Stomach (tissue), 9 donors: ENCODE measurements around the gene CDC42BPG. TPM values are rescaled to one million over a fixed set of nuclear protein-coding genes. Genes with fewer than 3 reads are reported as not detected.
A peak's percentile ranks its signal among the peaks of the same experiment; 100 is the strongest.

ENCODE experiments used
- DNase-seq, 2 donors: peaks; one replicate each; pipeline versions ENCODE4 v3.0.0 to v3.0.0-alpha.2; 2013 to 2019
- H3K27ac ChIP-seq, 5 donors: fragments of 200-600 bp in 4 of 5; sonication (generic) in 4 of 5; one replicate each; pipeline ENCODE4 v1.5.1; 2013 to 2019; ENCODE audit warnings: mild to moderate bottlenecking in 1 of 5, moderate library complexity in 1 of 5
- H3K27me3 ChIP-seq, 3 donors: fragments of 200-600 bp; sonication (generic); one replicate each; pipeline ENCODE4 v1.5.1; 2017 to 2019; ENCODE audit warnings: mixed run types in 1 of 3
- H3K36me3 ChIP-seq, 4 donors: fragments of 200-600 bp; sonication (generic); 1 replicate in 3 of 4; 2 replicates in 1 of 4; pipeline ENCODE4 v1.5.1; 2016 to 2019
- H3K4me1 ChIP-seq, 4 donors: fragments of 200-600 bp; sonication (generic); one replicate each; pipeline ENCODE4 v1.5.1; 2016 to 2019
- H3K4me3 ChIP-seq, 4 donors: fragments of 200-600 bp; sonication (generic) in 3 of 4; one replicate each; pipeline ENCODE4 v1.5.1; 2016 to 2019; ENCODE audit warnings: mild to moderate bottlenecking in 1 of 4
- H3K9me3 ChIP-seq, 4 donors: fragments of 200-600 bp; sonication (generic); one replicate each; pipeline ENCODE4 v1.5.1; 2016 to 2019
- EP300 ChIP-seq: sonication (generic); formaldehyde crosslinking; IDR thresholded peaks from one replicate; pipeline ENCODE4 v1.6.1; 2017; ENCODE audit warnings: antibody characterized with exemption
- POLR2A ChIP-seq, 4 donors: fragments of 450-650 bp; IDR thresholded peaks; one replicate each; pipeline ENCODE4 v1.6.1; 2016; ENCODE audit warnings: antibody characterized with exemption in 4 of 4, control low read depth in 2 of 4, mild to moderate bottlenecking in 1 of 4, moderate library complexity in 1 of 4
- POLR2AphosphoS5 ChIP-seq, 3 donors: sonication (generic); formaldehyde crosslinking; IDR thresholded peaks; one replicate each; pipeline ENCODE4 v1.6.1; 2016; ENCODE audit warnings: antibody characterized with exemption in 3 of 3
- WGBS, 5 donors: extraction: QIAGEN DNeasy Blood & Tissue Kit in 3 of 5; methylation state at CpG; one replicate each; pipeline versions ENCODE4 v1.1.5 to v1.1.7; 2013 to 2018; 5-methylcytosine and 5-hydroxymethylcytosine counted together
- intact Hi-C: fragments of 100-400 bp; cut with DNase I; formaldehyde crosslinking; loops from one replicate; pipeline ENCODE4 v1.15.1; 2023; ENCODE audit warnings: low total_unique reads
- polyA plus RNA-seq, 3 donors: library from polyadenylated mRNA; stranded (reverse); fragments of 200-250 nt; gene quantifications; one replicate each; pipeline ENCODE4 v1.2.3, GENCODE V29; 2013
- total RNA-seq, 5 donors: library from RNA; depleted of rRNA; stranded (reverse); fragments of >200 nt; gene quantifications; one replicate each; pipeline versions ENCODE4 v1.1.0 to v1.2.3, GENCODE V29; 2014 to 2016
- TF ChIP-seq, protein P1 (sequence below), 7 experiments: fragments of 450-650 bp in 4 of 7; fragments of 200-600 bp in 3 of 7; sonication (generic) in 3 of 7; IDR thresholded peaks; one replicate each; pipeline ENCODE4 v1.5.1; 2016 to 2019; ENCODE audit warnings: antibody characterized with exemption in 7 of 7, control low read depth in 2 of 7, mild to moderate bottlenecking in 1 of 7
- donor health status: healthy with polysubstance abuse.
- donor health status: Bipolar disorder and iron deficiency.
- donor health status: healthy.

Gene CDC42BPG
- total and polyA plus RNA-seq, 8 donors = 8.9 to 66.5 (median 26.2) TPM

DNA sequence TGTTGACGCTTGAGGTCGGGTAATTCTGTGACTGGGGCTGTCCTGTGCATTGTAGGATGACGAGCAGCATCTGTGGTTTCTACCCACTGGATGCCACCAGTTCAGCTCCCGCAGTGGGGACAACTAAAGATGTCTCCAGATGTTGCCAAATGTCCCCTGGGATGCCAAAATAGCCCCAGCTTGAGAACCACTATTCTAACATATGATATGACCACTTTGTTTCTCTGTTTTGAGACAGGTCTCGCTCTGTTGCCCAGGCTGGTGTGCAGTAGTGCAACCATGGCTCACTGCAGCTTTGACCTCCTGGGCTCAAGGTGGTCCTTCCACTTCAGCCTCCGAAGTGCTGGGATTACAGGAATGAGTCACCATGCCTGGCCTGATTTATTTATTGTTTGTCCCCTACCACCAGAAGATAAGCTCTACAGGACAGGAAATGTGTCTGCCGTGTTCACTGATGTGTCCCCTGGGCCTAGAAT, 29.7 kb downstream of the CDC42BPG start:
- Histone ChIP-seq H3K27ac (no peak overlapping the region), H3K4me1 (peaks cover 1 to 11% (median 6%) of the 10 kb centered on the region in 4 donors), H3K9me3 (no peaks in the 10 kb centered on the region), H3K36me3 (no peaks in the 10 kb centered on the region), H3K4me3 (no peak overlapping the region), H3K27me3 (no peaks in the 10 kb centered on the region)
- no peak for TF ChIP-seq POLR2AphosphoS5 (IDR thresholded peaks at IDR 0.05)
- TF ChIP-seq, protein P1, sequence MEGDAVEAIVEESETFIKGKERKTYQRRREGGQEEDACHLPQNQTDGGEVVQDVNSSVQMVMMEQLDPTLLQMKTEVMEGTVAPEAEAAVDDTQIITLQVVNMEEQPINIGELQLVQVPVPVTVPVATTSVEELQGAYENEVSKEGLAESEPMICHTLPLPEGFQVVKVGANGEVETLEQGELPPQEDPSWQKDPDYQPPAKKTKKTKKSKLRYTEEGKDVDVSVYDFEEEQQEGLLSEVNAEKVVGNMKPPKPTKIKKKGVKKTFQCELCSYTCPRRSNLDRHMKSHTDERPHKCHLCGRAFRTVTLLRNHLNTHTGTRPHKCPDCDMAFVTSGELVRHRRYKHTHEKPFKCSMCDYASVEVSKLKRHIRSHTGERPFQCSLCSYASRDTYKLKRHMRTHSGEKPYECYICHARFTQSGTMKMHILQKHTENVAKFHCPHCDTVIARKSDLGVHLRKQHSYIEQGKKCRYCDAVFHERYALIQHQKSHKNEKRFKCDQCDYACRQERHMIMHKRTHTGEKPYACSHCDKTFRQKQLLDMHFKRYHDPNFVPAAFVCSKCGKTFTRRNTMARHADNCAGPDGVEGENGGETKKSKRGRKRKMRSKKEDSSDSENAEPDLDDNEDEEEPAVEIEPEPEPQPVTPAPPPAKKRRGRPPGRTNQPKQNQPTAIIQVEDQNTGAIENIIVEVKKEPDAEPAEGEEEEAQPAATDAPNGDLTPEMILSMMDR (IDR thresholded peaks at IDR 0.05) = no peak
- TF ChIP-seq POLR2A (IDR thresholded peaks at IDR 0.05) = no peak
- no peak for TF ChIP-seq EP300
- no peak for DNase-seq
- WGBS, 5 donors = 62 to 75% (median 66%) methylated on average over 7 of the region's 7 CpGs
- intact Hi-C loops = no loop called here

- Histone ChIP-seq H3K4me1 (peaks cover 7 to 20% (median 15%) of the 10 kb centered on the region in 4 donors), H3K27me3 (no peaks in the 10 kb centered on the region), H3K4me3 (no peak overlapping the region), H3K27ac (no peak overlapping the region), H3K36me3 (no peaks in the 10 kb centered on the region), H3K9me3 (no peaks in the 10 kb centered on the region)
- no peak for TF ChIP-seq EP300
- no peak for TF ChIP-seq POLR2A (IDR thresholded peaks at IDR 0.05)
- TF ChIP-seq POLR2AphosphoS5 (IDR thresholded peaks at IDR 0.05) = no peak
- TF ChIP-seq, protein P1 (IDR thresholded peaks at IDR 0.05) = no peak
- intact Hi-C loops = no loop called here
- DNase-seq = no peak
- 88 to 95% (median 93%) methylated on average over 5 of the region's 5 CpGs for WGBS, 5 donors
Measured at GRCh38 chr11:64813826-64814225, 30.6 kb downstream of the CDC42BPG start.

GRCh38 chr11:64810891-64811272, 33.6 kb downstream of the CDC42BPG start:
- Histone ChIP-seq H3K36me3 (peaks cover 0 to 23% (median 20%) of the 10 kb centered on the region in 4 donors), H3K27me3 (no peaks in the 10 kb centered on the region), H3K9me3 (no peaks in the 10 kb centered on the region), H3K4me3 (peak overlapping the region; percentile 60 to 96 (median 90)), H3K4me1 (peaks cover 7 to 28% (median 20%) of the 10 kb centered on the region in 4 donors), H3K27ac (peak overlapping the region; percentile 62 to 87 (median 82))
- no peak for TF ChIP-seq EP300
- WGBS, 5 donors = 38 to 52% (median 43%) methylated on average over 17 of the region's 17 CpGs
- intact Hi-C loops = no loop called here
- peak in 1 of 2 donors; percentile 32 for DNase-seq

- 0 to 1% (median 0%) methylated on average over 21 to 46 of the region's 46 CpGs for whole genome bisulfite sequencing, 5 donors
- peaks cover 7 to 28% (median 20%) of the 10 kb centered on the region in 4 donors for H3K4me1 ChIP-seq
- H3K27ac ChIP-seq = peak within 1 kb of the TSS; percentile 62 to 87 (median 82)
Measured at GRCh38 chr11:64810271-64810890, 34.1 kb downstream of the CDC42BPG start, which contains the start of gene MEN1. Gene MEN1, minus strand, starts transcription at chr11:64810551. Its CDS starts 442 bp downstream, at chr11:64810109.

More at GRCh38 chr11:64810271-64810890, 34.1 kb downstream of the CDC42BPG start, which contains the start of gene MEN1:
- peaks cover 2 to 28% (median 25%) of the 10 kb centered on the region in 4 donors for H3K36me3 ChIP-seq
- no peaks in the 10 kb centered on the region for H3K9me3 ChIP-seq
- intact Hi-C loops = no loop called here
- TF ChIP-seq, protein P1 (IDR thresholded peaks at IDR 0.05) = peak in 1 of 7 experiments; percentile 22
- TF ChIP-seq EP300 (no peak), POLR2A (IDR thresholded peaks at IDR 0.05) (peak in 2 of 4 donors; percentile 32 to 55), POLR2AphosphoS5 (IDR thresholded peaks at IDR 0.05) (peak; percentile 80 to 98 (median 83))
- peak within 1 kb of the TSS; percentile 60 to 96 (median 90) for H3K4me3 ChIP-seq
- no peaks in the 10 kb centered on the region for H3K27me3 ChIP-seq
- DNase-seq = peak; percentile 97 to 99
